Stimulated activated naive CD8-positive, alpha-beta T cell treated with anti-CD3 and anti-CD28 coated beads, Interleukin-15, Interleukin-2, amounts not matched to agents 100 U/mL and 50 U/mL, for 24 hours (primary cell): ENCODE results near the gene CENPV.
"Not testable (repeated sequence)": the region's sequence is repeated elsewhere in the genome, so short reads cannot be mapped to it uniquely, and the experiment has no call there.

Source experiments
- ATAC-seq: fragments of 150-1000 bp; cut with Tn5 transposase; one replicate; pipeline ENCODE4 v1.10.0; 2021
- DNase-seq: peaks from one replicate; pipeline ENCODE4 v3.0.0; 2021

Gene CENPV

GRCh38 chr17:16313139-16314090 is 39.9 kb downstream of the CENPV start:
- ATAC-seq (no peak), DNase-seq (no peak)

DNA sequence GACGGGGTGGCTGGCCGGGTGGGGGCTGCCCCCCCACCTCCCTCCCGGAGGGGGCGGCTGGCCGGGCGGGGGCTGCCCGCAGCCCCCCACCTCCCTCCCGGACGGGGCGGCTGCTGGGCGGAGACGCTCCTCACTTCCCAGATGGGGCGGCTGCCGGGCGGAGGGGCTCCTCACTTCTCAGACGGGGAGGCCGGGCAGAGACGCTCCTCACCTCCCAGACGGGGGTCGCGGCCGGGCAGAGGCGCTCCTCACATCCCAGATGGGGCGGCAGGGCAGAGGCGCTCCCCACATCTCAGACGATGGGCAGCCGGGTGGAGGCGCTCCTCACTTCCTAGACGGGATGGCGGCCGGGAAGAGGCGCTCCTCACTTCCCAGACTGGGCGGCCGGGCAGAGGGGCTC is 41.2 kb downstream of the CENPV start:
- DNase-seq, ATAC-seq: not testable (repeated sequence)

DNA sequence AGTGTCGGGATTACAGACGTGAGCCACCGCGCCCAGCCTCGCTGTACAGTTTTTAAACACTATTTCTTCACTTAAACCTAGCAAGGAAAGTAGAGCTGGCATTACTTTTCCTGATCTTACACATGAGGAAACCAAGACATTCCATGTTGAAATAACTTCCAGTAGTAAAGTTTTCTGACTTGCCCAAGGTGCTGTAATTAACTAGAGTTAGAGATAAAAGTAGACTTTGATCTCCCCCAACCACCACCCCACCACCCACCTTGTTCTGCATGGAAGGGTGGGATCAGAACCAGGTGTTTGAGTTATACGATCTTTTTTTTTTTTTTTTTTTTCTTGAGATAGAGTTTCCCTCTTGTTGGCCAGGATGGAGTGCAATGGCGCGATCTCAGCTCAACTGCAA is 47.1 kb downstream of the CENPV start:
- DNase-seq (no peak), ATAC-seq (no peak)

DNA sequence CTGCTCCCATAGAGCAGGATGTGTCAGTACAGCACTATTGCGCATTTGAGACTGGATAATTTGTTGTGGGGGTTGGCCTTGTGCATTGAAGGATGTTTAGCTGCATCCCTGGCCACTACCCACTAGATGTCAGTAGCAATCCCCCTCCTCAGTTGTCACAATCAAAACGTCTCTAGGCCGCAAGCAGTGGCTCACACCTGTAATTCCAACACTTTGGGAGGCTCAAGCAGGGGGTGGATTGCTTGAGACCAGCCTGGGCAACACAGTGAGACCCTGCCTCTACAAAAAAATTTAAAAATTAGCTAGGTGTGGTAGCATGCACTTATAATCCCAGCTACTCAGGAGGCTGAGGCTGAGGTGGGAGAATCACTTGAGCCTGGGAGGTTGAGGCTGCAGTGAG is 48.4 kb downstream of the CENPV start:
- ATAC-seq: peak; percentile 55

DNA sequence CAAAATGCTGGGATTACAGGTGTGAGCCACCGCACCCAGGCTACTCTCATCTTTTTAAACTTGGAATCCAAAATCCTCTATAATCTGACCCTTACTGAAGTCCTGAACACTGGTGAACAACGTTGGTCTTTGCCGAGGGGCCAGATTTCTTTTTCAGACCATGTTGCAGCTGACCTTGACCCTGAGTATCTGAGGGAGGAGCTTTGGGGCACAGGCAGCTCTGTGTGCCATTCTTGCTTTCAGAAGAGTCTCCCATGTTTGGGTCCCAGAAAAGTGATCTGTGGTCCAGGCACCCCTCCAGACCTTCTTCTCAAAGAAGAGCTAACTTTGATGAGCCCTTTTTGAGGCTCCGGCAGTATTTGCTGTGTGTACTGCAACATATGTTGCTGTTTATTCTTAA is 50.4 kb downstream of the CENPV start:
- DNase-seq (no peak), ATAC-seq (no peak)

More for the DNA sequence above, 48.4 kb downstream of the CENPV start:
- no peak for DNase-seq

GRCh38 chr17:16301963-16302855 is 51.1 kb downstream of the CENPV start:
- ATAC-seq (no peak), DNase-seq (no peak)

- no peak for ATAC-seq
These were observed 52.7 kb downstream of the CENPV start for GRCh38 chr17:16300554-16300953.

GRCh38 chr17:16298140-16298662 is 55.1 kb downstream of the CENPV start:
- no peak for DNase-seq
- ATAC-seq: no peak

More at GRCh38 chr17:16300554-16300953, 52.7 kb downstream of the CENPV start:
- DNase-seq: no peak

GRCh38 chr17:16297367-16298139 is 55.7 kb downstream of the CENPV start:
- DNase-seq: no peak
- no peak for ATAC-seq

DNA sequence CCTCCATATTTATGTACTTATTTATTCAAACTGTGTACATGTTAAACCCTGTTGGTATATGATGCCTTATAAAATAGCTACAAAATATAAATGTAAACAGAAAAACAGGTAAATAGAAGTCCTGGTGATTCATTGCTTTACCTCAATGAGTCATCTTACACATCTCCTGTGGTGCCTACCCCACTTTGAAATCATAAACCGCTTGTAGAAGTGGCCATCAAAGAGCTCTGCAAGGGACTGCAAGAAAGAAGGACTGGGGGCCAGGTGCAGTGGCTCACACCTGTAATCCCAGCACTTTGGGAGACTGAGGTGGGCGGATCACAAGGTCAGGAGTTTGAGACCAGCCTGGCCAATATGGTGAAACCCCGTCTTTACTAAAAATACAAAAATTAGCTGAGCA is 57.2 kb downstream of the CENPV start:
- ATAC-seq: not testable (repeated sequence)

GRCh38 chr17:16294560-16294959 is 58.7 kb downstream of the CENPV start:
- ATAC-seq (no peak), DNase-seq (no peak)

More for the DNA sequence above, 57.2 kb downstream of the CENPV start:
- not testable (repeated sequence) for DNase-seq

- ATAC-seq: no peak
- DNase-seq: no peak
These were observed 59.3 kb downstream of the CENPV start for GRCh38 chr17:16293931-16294330.
